Caco-2 (cell line): ENCODE data around the gene PPA2. TPM values are rescaled to one million over a fixed set of nuclear protein-coding genes. Genes with fewer than 3 reads are reported as not detected.
"Not testable (repeated sequence)": the region's sequence is repeated elsewhere in the genome, so short reads cannot be mapped to it uniquely, and the experiment has no call there.

Source experiments
- BruUV-seq: library from RNA; stranded (reverse); fragments of 400-500 nt; replicated peaks from 2 replicates; lab custom pipeline; 2021; lab: Mats Ljungman, UMichigan
- CTCF ChIA-PET: fragments of 300-600 bp; sonication (Branson Sonifier 250); formaldehyde crosslinking; loops from one replicate; lab custom pipeline; 2022; ENCODE audit warnings: antibody characterized with exemption; lab: Charles Lee
- POLR2A ChIA-PET: fragments of 300-600 bp; sonication (Branson Sonifier 250); formaldehyde crosslinking; loops from one replicate; lab custom pipeline; 2022; ENCODE audit warnings: antibody characterized with exemption; lab: Charles Lee
- DNase-seq, 2 experiments: peaks; one replicate each; pipeline versions ENCODE4 v3.0.0 to v3.0.0-alpha.2; 2020 to 2022
- H3K27me3 ChIP-seq: replicated peaks from 2 replicates; pipeline ENCODE4 v1.6.0; 2011; ENCODE audit warnings: low read length; ENCODE audit not compliant: control insufficient read depth, insufficient read depth
- H3K36me3 ChIP-seq: 2 replicates; pipeline ENCODE4 v1.5.1; 2011; ENCODE audit warnings: low read length; ENCODE audit not compliant: control insufficient read depth, insufficient read depth
- H3K4me1 ChIP-seq: fragments of 250-450 bp; sonication (Bioruptor Pico); 2 replicates; pipeline ENCODE4 v1.5.1; 2020; ENCODE audit warnings: mild to moderate bottlenecking
- H3K4me3 ChIP-seq: 2 replicates; pipeline ENCODE4 v1.5.1; 2011; ENCODE audit warnings: low read depth, mild to moderate bottlenecking, control low read depth, low read length
- H3K9me3 ChIP-seq: fragments of 250-450 bp; sonication (Bioruptor Pico); 2 replicates; pipeline ENCODE4 v1.5.1; 2020; ENCODE audit warnings: mild to moderate bottlenecking, moderate library complexity
- H3K27ac Mint-ChIP-seq: one replicate; pipeline ENCODE4 v1.8.0; 2022; ENCODE audit warnings: mixed read lengths; ENCODE audit not compliant: unreplicated experiment
- H3K27me3 Mint-ChIP-seq: one replicate; pipeline ENCODE4 v1.8.0; 2022; ENCODE audit warnings: mixed read lengths; ENCODE audit not compliant: insufficient read depth, unreplicated experiment
- H3K36me3 Mint-ChIP-seq: one replicate; pipeline ENCODE4 v1.8.0; 2022; ENCODE audit warnings: mild to moderate bottlenecking, mixed read lengths; ENCODE audit not compliant: insufficient read depth, unreplicated experiment
- H3K4me1 Mint-ChIP-seq: one replicate; pipeline ENCODE4 v1.8.0; 2022; ENCODE audit warnings: low read depth, mixed read lengths; ENCODE audit not compliant: unreplicated experiment
- H3K4me3 Mint-ChIP-seq: one replicate; pipeline ENCODE4 v1.8.0; 2022; ENCODE audit warnings: mild to moderate bottlenecking, moderate library complexity, mixed read lengths; ENCODE audit not compliant: unreplicated experiment
- H3K9me3 Mint-ChIP-seq: one replicate; pipeline ENCODE4 v1.8.0; 2022; ENCODE audit warnings: mixed read lengths; ENCODE audit not compliant: unreplicated experiment
- CTCF ChIP-seq, 2 experiments: fragments of 200-600 bp in 1 of 2; IDR thresholded peaks; 1 replicate in 1 of 2; 2 replicates in 1 of 2; pipeline versions ENCODE4 v1.5.1 to v1.8.0; 2011 to 2022; ENCODE audit warnings: antibody characterized with exemption in 1 of 2, control low read depth in 1 of 2, inconsistent platforms in 1 of 2, low read depth in 1 of 2, low read length in 1 of 2, mild to moderate bottlenecking in 1 of 2, moderate library complexity in 1 of 2; ENCODE audit not compliant: insufficient read depth in 1 of 2, severe bottlenecking in 1 of 2, unreplicated experiment in 1 of 2
- intact Hi-C: fragments of 100-400 bp; cut with micrococcal nuclease; formaldehyde crosslinking; loops from one replicate; pipeline ENCODE4 v1.10.0; 2022; ENCODE audit not compliant: unreplicated experiment
- total RNA-seq: library from RNA; stranded (reverse); gene quantifications from 2 replicates; pipeline ENCODE4 v1.2.3, GENCODE V29; 2022

The PPA2 gene
- total RNA-seq, 1 experiment from 2014 or later, result 85.4 TPM

GRCh38 chr4:105460306-105460705 is 13.6 kb downstream of the PPA2 start:
- H3K4me3 Mint-ChIP-seq, result no peak overlapping the region

GRCh38 chr4:105458541-105458940 is 15.3 kb downstream of the PPA2 start:
- not testable (repeated sequence) for H3K27ac Mint-ChIP-seq, H3K36me3 Mint-ChIP-seq

More at GRCh38 chr4:105460306-105460705, 13.6 kb downstream of the PPA2 start:
- no peak for DNase-seq
- POLR2A ChIA-PET, result no interaction called here
- peaks cover 6% of the 10 kb centered on the region for H3K36me3 Mint-ChIP-seq
- no peak for TF ChIP-seq CTCF (IDR thresholded peaks at IDR 0.05; ENCODE audit: insufficient read depth in 1 of 2, low read depth in 1 of 2, low read length in 1 of 2, severe bottlenecking in 1 of 2, unreplicated experiment in 1 of 2)
- intact Hi-C loops, result no loop called here
- H3K27ac Mint-ChIP-seq, result no peak overlapping the region
- Histone ChIP-seq H3K27me3 (no peaks in the 10 kb centered on the region), H3K4me1 (no peaks in the 10 kb centered on the region), H3K4me3 (no peak overlapping the region), H3K9me3 (no peaks in the 10 kb centered on the region), H3K36me3 (no peaks in the 10 kb centered on the region)
- no peaks in the 10 kb centered on the region for H3K27me3 Mint-ChIP-seq
- BruUV-seq, result no TSS peak
- H3K4me1 Mint-ChIP-seq, result no peaks in the 10 kb centered on the region
- no peaks in the 10 kb centered on the region for H3K9me3 Mint-ChIP-seq
- CTCF ChIA-PET, result interaction anchor here (1.8 kb wide), 1 partner anchor 13 kb away, joined by 5 read pairs; the partner anchor contains the start of gene PPA2

GRCh38 chr4:105458001-105458400 is 15.9 kb downstream of the PPA2 start:
- Histone ChIP-seq H3K9me3 (no peaks in the 10 kb centered on the region), H3K27me3 (no peaks in the 10 kb centered on the region), H3K4me3 (no peak overlapping the region), H3K4me1 (no peaks in the 10 kb centered on the region), H3K36me3 (0 out of 2 replicates have a peak, but pooled peaks cover 1% of the 10 kb centered on the region)
- Mint-ChIP-seq H3K4me1 (no peaks in the 10 kb centered on the region), H3K36me3 (no peaks in the 10 kb centered on the region), H3K27me3 (no peaks in the 10 kb centered on the region), H3K27ac (no peak overlapping the region), H3K4me3 (no peak overlapping the region), H3K9me3 (no peaks in the 10 kb centered on the region)
- no peak for DNase-seq
- intact Hi-C loops, result no loop called here
- TF ChIP-seq CTCF (IDR thresholded peaks at IDR 0.05; ENCODE audit: insufficient read depth in 1 of 2, low read depth in 1 of 2, low read length in 1 of 2, severe bottlenecking in 1 of 2, unreplicated experiment in 1 of 2), result no peak
- CTCF ChIA-PET, result no interaction called here
- BruUV-seq, result no TSS peak
- POLR2A ChIA-PET, result no interaction called here

More at GRCh38 chr4:105458541-105458940, 15.3 kb downstream of the PPA2 start:
- H3K27me3 ChIP-seq, POLR2A ChIA-PET, CTCF ChIA-PET, H3K4me1 Mint-ChIP-seq, H3K36me3 ChIP-seq, BruUV-seq, H3K4me3 Mint-ChIP-seq, H3K27me3 Mint-ChIP-seq, intact Hi-C loops, DNase-seq, H3K4me3 ChIP-seq, H3K4me1 ChIP-seq, H3K9me3 Mint-ChIP-seq, H3K9me3 ChIP-seq: not testable (repeated sequence)
